Measurements from ENCODE around the gene ATF6. TPM values are rescaled to one million over a fixed set of nuclear protein-coding genes. Genes with fewer than 3 reads are reported as not detected.

Gene ATF6
- total and polyA plus RNA-seq, 9 of the 15 experiments (the other 6 are each of a cell fraction or from before 2014, with no cell fraction given): 11.7 to 32.4 (median 20.4) TPM

- TF ChIP-seq SMARCB1 (IDR thresholded peaks at IDR 0.05; ENCODE audit: insufficient read length, low read depth): no peak
- TF ChIP-seq BCOR (IDR thresholded peaks at IDR 0.05): peak; percentile 75; the same call in 1 of the 2 replicates
- TF ChIP-seq MTA3 (IDR thresholded peaks at IDR 0.05; ENCODE audit: borderline replicate concordance): peak; percentile 63
- peak; percentile 48 for TF ChIP-seq NFE2 (IDR thresholded peaks at IDR 0.05; ENCODE audit: low read depth)
- peak; percentile 95 for TF ChIP-seq SMARCA5 (IDR thresholded peaks at IDR 0.05)
- TF ChIP-seq ZBTB33 (CRISPR knock-in tag; IDR thresholded peaks at IDR 0.05): peak; percentile 26; the same call in 1 of the 2 replicates
- peak; percentile 48; the same call in 1 of the 2 replicates for TF ChIP-seq EP300 (IDR thresholded peaks at IDR 0.05; ENCODE audit: low read length)
- no peak for TF ChIP-seq ZBED1 (IDR thresholded peaks at IDR 0.05)
- 0 out of 2 replicates have a peak, but pooled peaks have one; percentile 27 for TF ChIP-seq ZNF512 (tag; IDR thresholded peaks at IDR 0.05)
- peak in 1 of 2 experiments; percentile 49; a peak in 1 of 4 replicates for TF ChIP-seq MAZ (CRISPR knock-in tag; conservative IDR thresholded peaks at IDR 0.05 in 1 of 2, IDR thresholded peaks at IDR 0.05 in 1 of 2)
- TF ChIP-seq SRF (CRISPR knock-in tag; IDR thresholded peaks at IDR 0.05): 0 out of 4 replicates have a peak, but pooled peaks of 1 of the 2 experiments have one; percentile 17
- no peak for TF ChIP-seq ERF (CRISPR knock-in tag; IDR thresholded peaks at IDR 0.05)
- TF ChIP-seq REST (IDR thresholded peaks at IDR 0.05; ENCODE audit: borderline replicate concordance): peak; percentile 95
- TF ChIP-seq REST (CRISPR knock-in tag; IDR thresholded peaks at IDR 0.05; ENCODE audit: low read depth): no peak
- TF ChIP-seq ETS1 (conservative IDR thresholded peaks at IDR 0.05; ENCODE audit: control insufficient read depth, low read depth, low read length): no peak
- peak; percentile 31 for TF ChIP-seq DACH1 (IDR thresholded peaks at IDR 0.05; ENCODE audit: partially characterized antibody)
These were observed 27.4 kb upstream of the ATF6 start (continued) for GRCh38 chr1:161738627-161739287.
